HepG2 (cell line): Measurements from ENCODE around the gene FAAP20. TPM values are rescaled to one million over a fixed set of nuclear protein-coding genes. Genes with fewer than 3 reads are reported as not detected.
A peak's percentile ranks its signal among the peaks of the same experiment; 100 is the strongest.

Experiments used
- ATAC-seq: fragments of 200-7000 bp; cut with Tn5 transposase; 3 replicates; pipeline ENCODE4 v1.9.1; 2020; ENCODE audit warnings: mild to moderate bottlenecking, moderate library complexity
- BruUV-seq: library from RNA; stranded (reverse); fragments of 400-500 nt; replicated peaks from 2 replicates; lab custom pipeline; 2021; lab: Mats Ljungman, UMichigan
- CTCF ChIA-PET: fragments of 300-600 bp; formaldehyde crosslinking; extraction: SDS; loops from one replicate; lab custom pipeline; 2021; ENCODE audit warnings: low total read pairs, inconsistent platforms, low intra/inter-chr PET ratio; lab: Yijun Ruan, JAX
- POLR2A ChIA-PET: fragments of 350-600 bp; sonication (Branson Sonifier 250); formaldehyde crosslinking; loops from one replicate; lab custom pipeline; 2020; ENCODE audit warnings: antibody characterized with exemption, inconsistent platforms; lab: Yijun Ruan, JAX
- DNase-seq: peaks from one replicate; pipeline ENCODE4 v3.0.0-alpha.2; 2015; ENCODE audit warnings: low spot score
- FAIRE-seq: peaks from 3 replicates; lab custom pipeline; 2011; peaks lifted over from hg19 to GRCh38; lab: Jason Lieb, UNC
- H2AFZ ChIP-seq: one replicate; pipeline ENCODE4 v1.6.1; 2011; ENCODE audit warnings: low read length, inconsistent platforms
- H3K27ac ChIP-seq: fragments of 300-600 bp; 3 replicates; pipeline ENCODE4 v1.8.0; 2011; ENCODE audit warnings: mixed run types, mild to moderate bottlenecking, mixed read lengths, low read length, inconsistent platforms; ENCODE audit not compliant: insufficient read depth; ENCODE audit errors: extremely low read length
- H3K27me3 ChIP-seq, 2 experiments: fragments of 200-600 bp in 1 of 2; 2 replicates in 1 of 2; 3 replicates in 1 of 2; pipeline versions ENCODE4 v1.6.0 to v1.8.0; 2011; ENCODE audit warnings: low read length in 2 of 2, mild to moderate bottlenecking in 2 of 2, moderate library complexity in 2 of 2, inconsistent platforms in 1 of 2; ENCODE audit not compliant: insufficient read depth in 2 of 2, control insufficient read depth in 1 of 2
- H3K36me3 ChIP-seq, 2 experiments: fragments of 200-600 bp in 1 of 2; replicated peaks in 1 of 2; 2 replicates in 1 of 2; 3 replicates in 1 of 2; pipeline versions ENCODE4 v1.5.1 to v1.8.0; 2011; ENCODE audit warnings: low read length in 2 of 2, inconsistent platforms in 1 of 2; ENCODE audit not compliant: insufficient read depth in 2 of 2, control insufficient read depth in 1 of 2
- H3K4me1 ChIP-seq: 2 replicates; pipeline ENCODE4 v1.5.1; 2012; ENCODE audit warnings: low read length, inconsistent platforms; ENCODE audit not compliant: insufficient read depth
- H3K4me2 ChIP-seq: 2 replicates; pipeline ENCODE4 v1.6.0; 2011; ENCODE audit warnings: low read depth, low read length, inconsistent platforms
- H3K4me3 ChIP-seq, 3 experiments: fragments of 200-600 bp in 1 of 3; sonication (generic), shearing (Covaris generic) in 1 of 3; replicated peaks in 1 of 3; 2 replicates each; pipeline ENCODE4 v1.5.1; 2011 to 2016; ENCODE audit warnings: low read length in 3 of 3, inconsistent platforms in 2 of 3, low read depth in 2 of 3, mild to moderate bottlenecking in 2 of 3, control low read depth in 1 of 3, mixed read lengths in 1 of 3; ENCODE audit not compliant: insufficient read depth in 1 of 3
- H3K79me2 ChIP-seq: one replicate; pipeline ENCODE4 v1.6.1; 2011; ENCODE audit warnings: low read length, inconsistent platforms; ENCODE audit not compliant: insufficient read depth
- H3K9ac ChIP-seq: 2 replicates; pipeline ENCODE4 v1.6.0; 2011; ENCODE audit warnings: mild to moderate bottlenecking, low read depth, low read length, inconsistent platforms; ENCODE audit not compliant: insufficient read depth
- H3K9me3 ChIP-seq: 2 replicates; pipeline ENCODE4 v1.5.1; 2012; ENCODE audit warnings: mild to moderate bottlenecking, low read length
- H4K20me1 ChIP-seq: 2 replicates; pipeline ENCODE4 v1.6.0; 2011; ENCODE audit warnings: inconsistent platforms, mild to moderate bottlenecking, low read length, moderate library complexity; ENCODE audit not compliant: insufficient read depth
- ATF7 ChIP-seq, 2 experiments: fragments of 450-650 bp in 1 of 2; sonication (generic) in 1 of 2; formaldehyde crosslinking in 1 of 2; IDR thresholded peaks; 2 replicates each; pipeline versions ENCODE4 v1.4.0 to v1.6.1; 2016 to 2020; ENCODE audit warnings: antibody characterized with exemption in 1 of 2, mild to moderate bottlenecking in 1 of 2, missing genetic modification reagents in 1 of 2
- BRCA1 ChIP-seq: sonication (generic); formaldehyde crosslinking; IDR thresholded peaks from 2 replicates; pipeline ENCODE4 v1.4.0; 2020; ENCODE audit warnings: missing genetic modification reagents
- CENPT ChIP-seq: sonication (generic); formaldehyde crosslinking; IDR thresholded peaks from 2 replicates; pipeline ENCODE4 v1.8.0; 2022; ENCODE audit warnings: low read depth, mild to moderate bottlenecking, moderate library complexity, missing genetic modification reagents
- IKZF1 ChIP-seq: fragments of 450-650 bp; IDR thresholded peaks from 2 replicates; pipeline ENCODE4 v1.7.1; 2016
- JUNB ChIP-seq: sonication (generic); formaldehyde crosslinking; IDR thresholded peaks from 2 replicates; pipeline ENCODE4 v1.8.0; 2022; ENCODE audit warnings: missing genetic modification reagents, mild to moderate bottlenecking, borderline replicate concordance
- JUND ChIP-seq: sonication (generic); formaldehyde crosslinking; IDR thresholded peaks from 2 replicates; pipeline ENCODE4 v1.8.0; 2022; ENCODE audit warnings: mild to moderate bottlenecking, missing genetic modification reagents
- TGIF2 ChIP-seq: IDR thresholded peaks from 2 replicates; pipeline ENCODE4 v1.6.1; 2016; ENCODE audit warnings: control low read depth, missing compliant biosample characterization
- TRAFD1 ChIP-seq: sonication (generic); formaldehyde crosslinking; IDR thresholded peaks from 2 replicates; pipeline ENCODE4 v1.5.1; 2020; ENCODE audit warnings: missing genetic modification reagents, mild to moderate bottlenecking, borderline replicate concordance
- USF2 ChIP-seq, 2 experiments: sonication (generic) in 1 of 2; formaldehyde crosslinking in 1 of 2; IDR thresholded peaks; 2 replicates each; pipeline versions ENCODE4 v1.5.1 to v1.6.1; 2011 to 2020; ENCODE audit warnings: borderline replicate concordance in 1 of 2, low read depth in 1 of 2, low read length in 1 of 2, mild to moderate bottlenecking in 1 of 2, missing genetic modification reagents in 1 of 2, moderate library complexity in 1 of 2
- ZBTB7A ChIP-seq: sonication (generic); formaldehyde crosslinking; IDR thresholded peaks from 2 replicates; pipeline ENCODE4 v1.8.0; 2022; ENCODE audit warnings: mild to moderate bottlenecking, missing genetic modification reagents
- ZIK1 ChIP-seq: sonication (generic); formaldehyde crosslinking; IDR thresholded peaks from 2 replicates; pipeline ENCODE4 v1.5.0; 2020; ENCODE audit warnings: mild to moderate bottlenecking, low read depth, missing genetic modification reagents, borderline replicate concordance
- ZNF207 ChIP-seq: fragments of 450-650 bp; IDR thresholded peaks from 2 replicates; pipeline ENCODE4 v1.6.1; 2016; ENCODE audit warnings: antibody characterized with exemption, borderline replicate concordance
- ZNF260 ChIP-seq: sonication (generic); formaldehyde crosslinking; IDR thresholded peaks from 2 replicates; pipeline ENCODE4 v1.4.0; 2020; ENCODE audit warnings: missing genetic modification reagents, low read depth, mild to moderate bottlenecking, borderline replicate concordance
- ZNF550 ChIP-seq: sonication (generic); formaldehyde crosslinking; IDR thresholded peaks from 2 replicates; pipeline ENCODE4 v1.4.0; 2020; ENCODE audit warnings: mild to moderate bottlenecking, missing genetic modification reagents, borderline replicate concordance
- ZNF563 ChIP-seq: sonication (generic); formaldehyde crosslinking; IDR thresholded peaks from 2 replicates; pipeline ENCODE4 v1.8.0; 2022; ENCODE audit warnings: mild to moderate bottlenecking, moderate library complexity, missing genetic modification reagents
- WGBS: methylation state at CpG from one replicate; pipeline ENCODE4 v1.1.6; 2017; ENCODE audit warnings: low lambda C conversion rate; 5-methylcytosine and 5-hydroxymethylcytosine counted together
- in situ Hi-C: cut with HindIII; loops from 2 replicates; pipeline ENCODE4 v1.10.0; 2017; ENCODE audit warnings: low pct_unique_long_range_greater_than_20kb; ENCODE audit not compliant: extremely low pct_ligation_motif_present
- intact Hi-C: fragments of 100-400 bp; cut with micrococcal nuclease; formaldehyde crosslinking; loops from one replicate; pipeline ENCODE4 v1.10.0; 2022; ENCODE audit not compliant: unreplicated experiment
- polyA plus RNA-seq, 8 experiments: library from polyadenylated mRNA; depleted of rRNA in 3 of 8; stranded (reverse) in 7 of 8; unstranded in 1 of 8; fragments of >200 nt; fragmentation: Illumina TruSeq in 4 of 8; extraction: Trizol in 4 of 8; gene quantifications; 2 replicates each; pipeline versions ENCODE4 v1.2.1 to v1.2.3, GENCODE V29; 2011 to 2016; ENCODE audit warnings: low read depth in 4 of 8, missing spikeins in 1 of 8, mixed read lengths in 1 of 8; ENCODE audit not compliant: insufficient read depth in 1 of 8
- total RNA-seq, 5 experiments: library from RNA; depleted of rRNA; stranded (reverse); fragments of >200 nt; fragmentation: Illumina TruSeq; extraction: Trizol; gene quantifications; 2 replicates each; pipeline ENCODE4 v1.2.3, GENCODE V29; 2016; ENCODE audit warnings: low read depth in 1 of 5
- TF ChIP-seq, protein P1 (sequence below): sonication (generic); formaldehyde crosslinking; IDR thresholded peaks from 2 replicates; pipeline ENCODE4 v1.8.0; 2022; ENCODE audit warnings: mild to moderate bottlenecking, missing genetic modification reagents, moderate library complexity
- TF ChIP-seq, protein P2 (sequence below): sonication (generic); formaldehyde crosslinking; IDR thresholded peaks from 2 replicates; pipeline ENCODE4 v1.4.0; 2020; ENCODE audit warnings: missing genetic modification reagents

FAAP20 gene
- total and polyA plus RNA-seq, 2 of the 13 experiments (the other 11 are each of a cell fraction or from before 2014, with no cell fraction given) = 9.6 to 10.8 TPM

DNA sequence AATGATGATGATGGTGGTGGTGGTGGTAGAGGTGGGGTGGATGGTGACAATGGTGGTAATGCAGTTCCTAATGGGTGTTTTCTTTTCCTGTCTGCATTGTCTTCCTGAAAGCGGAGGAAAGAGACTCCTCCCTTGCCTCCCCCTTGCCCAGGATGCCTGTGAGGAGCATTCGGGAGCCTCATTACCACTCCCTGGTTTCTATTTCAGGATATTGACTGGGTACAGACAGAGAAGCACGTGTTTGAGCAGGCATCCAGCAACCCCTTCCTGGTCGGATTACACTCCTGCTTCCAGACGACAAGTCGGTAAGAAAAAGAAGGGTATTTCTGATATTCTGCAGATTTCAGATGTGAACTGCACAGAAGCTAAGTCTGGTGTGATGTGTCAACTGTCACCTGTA lies 38.8 kb downstream of the FAAP20 start (continued):
- TF ChIP-seq TRAFD1 = no peak
- TF ChIP-seq USF2 (IDR thresholded peaks at IDR 0.05; ENCODE audit: low read depth, low read length) = no peak
- TF ChIP-seq USF2 (CRISPR knock-in tag; IDR thresholded peaks at IDR 0.05; ENCODE audit: borderline replicate concordance) = no peak
- no peak for TF ChIP-seq ZIK1 (CRISPR knock-in tag)
- TF ChIP-seq, protein P1, sequence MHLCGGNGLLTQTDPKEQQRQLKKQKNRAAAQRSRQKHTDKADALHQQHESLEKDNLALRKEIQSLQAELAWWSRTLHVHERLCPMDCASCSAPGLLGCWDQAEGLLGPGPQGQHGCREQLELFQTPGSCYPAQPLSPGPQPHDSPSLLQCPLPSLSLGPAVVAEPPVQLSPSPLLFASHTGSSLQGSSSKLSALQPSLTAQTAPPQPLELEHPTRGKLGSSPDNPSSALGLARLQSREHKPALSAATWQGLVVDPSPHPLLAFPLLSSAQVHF (CRISPR knock-in tag) = no peak

GRCh38 chr1:2155147-2155598 lies 39.4 kb downstream of the FAAP20 start:
- no peak overlapping the region for H2AFZ ChIP-seq
- H3K27me3 ChIP-seq = no peaks in the 10 kb centered on the region
- ChIA-PET POLR2A (no interaction called here), CTCF (no interaction called here)
- intact Hi-C loops = no loop called here
- H4K20me1 ChIP-seq = peaks cover 3% of the 10 kb centered on the region; the same call in 1 of the 2 replicates
- no peaks in the 10 kb centered on the region for H3K4me1 ChIP-seq
- no peak for FAIRE-seq
- peaks cover 39 to 85% of the 10 kb centered on the region in 2 experiments for H3K36me3 ChIP-seq
- 97% methylated on average over 10 of the region's 10 CpGs for WGBS
- no peak overlapping the region for H3K4me2 ChIP-seq
- in situ Hi-C loops = no loop called here
- H3K9me3 ChIP-seq = no peaks in the 10 kb centered on the region
- DNase-seq = no peak
- H3K79me2 ChIP-seq = peaks cover 7% of the 10 kb centered on the region
- ATAC-seq = no peak
- H3K4me3 ChIP-seq = no peak overlapping the region
- no TSS peak for BruUV-seq
- H3K9ac ChIP-seq = no peak overlapping the region
- H3K27ac ChIP-seq = no peak overlapping the region
- TF ChIP-seq IKZF1 (peak; percentile 44; the same call in 1 of the 2 replicates), ATF7 (IDR thresholded peaks at IDR 0.05) (peak; percentile 49; the same call in 1 of the 2 replicates), ATF7 (CRISPR knock-in tag; IDR thresholded peaks at IDR 0.05) (no peak), CENPT (CRISPR knock-in tag) (no peak), JUND (CRISPR knock-in tag) (no peak), TGIF2 (CRISPR knock-in tag) (no peak), ZNF260 (CRISPR knock-in tag) (no peak), ZBTB7A (CRISPR knock-in tag) (no peak), ZNF207 (peak; percentile 68; the same call in 1 of the 2 replicates), ZNF563 (CRISPR knock-in tag) (no peak), ZNF550 (CRISPR knock-in tag) (no peak), BRCA1 (CRISPR knock-in tag) (no peak), JUNB (CRISPR knock-in tag) (0 out of 2 replicates have a peak, but pooled peaks have one; percentile 40)
- TF ChIP-seq, protein P2, sequence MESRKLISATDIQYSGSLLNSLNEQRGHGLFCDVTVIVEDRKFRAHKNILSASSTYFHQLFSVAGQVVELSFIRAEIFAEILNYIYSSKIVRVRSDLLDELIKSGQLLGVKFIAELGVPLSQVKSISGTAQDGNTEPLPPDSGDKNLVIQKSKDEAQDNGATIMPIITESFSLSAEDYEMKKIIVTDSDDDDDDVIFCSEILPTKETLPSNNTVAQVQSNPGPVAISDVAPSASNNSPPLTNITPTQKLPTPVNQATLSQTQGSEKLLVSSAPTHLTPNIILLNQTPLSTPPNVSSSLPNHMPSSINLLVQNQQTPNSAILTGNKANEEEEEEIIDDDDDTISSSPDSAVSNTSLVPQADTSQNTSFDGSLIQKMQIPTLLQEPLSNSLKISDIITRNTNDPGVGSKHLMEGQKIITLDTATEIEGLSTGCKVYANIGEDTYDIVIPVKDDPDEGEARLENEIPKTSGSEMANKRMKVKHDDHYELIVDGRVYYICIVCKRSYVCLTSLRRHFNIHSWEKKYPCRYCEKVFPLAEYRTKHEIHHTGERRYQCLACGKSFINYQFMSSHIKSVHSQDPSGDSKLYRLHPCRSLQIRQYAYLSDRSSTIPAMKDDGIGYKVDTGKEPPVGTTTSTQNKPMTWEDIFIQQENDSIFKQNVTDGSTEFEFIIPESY (CRISPR knock-in tag) = no peak
